SK-N-SH (cell line): ENCODE results near the gene SLC17A2. TPM values are rescaled to one million over a fixed set of nuclear protein-coding genes. Genes with fewer than 3 reads are reported as not detected.

Experiments used
- CTCF ChIA-PET: fragments of 300-600, 350-600 bp; formaldehyde crosslinking; extraction: SDS; loops from one replicate; lab custom pipeline; 2021; lab: Yijun Ruan, JAX
- POLR2A ChIA-PET: fragments of 350-600 bp; sonication (Branson Sonifier 250); formaldehyde crosslinking; extraction: SDS; loops from one replicate; lab custom pipeline; 2020; ENCODE audit warnings: antibody characterized with exemption, inconsistent platforms; lab: Yijun Ruan, JAX
- DNase-seq: peaks from one replicate; pipeline ENCODE4 v3.0.0; 2012
- H2AFZ ChIP-seq: fragments of 200-600 bp; sonication (generic); 2 replicates; pipeline ENCODE4 v1.8.1; 2016; ENCODE audit warnings: antibody characterized with exemption, mild to moderate bottlenecking, low read depth
- H3F3A ChIP-seq: fragments of 200-600 bp; sonication (generic); replicated peaks from 2 replicates; pipeline ENCODE3; 2016; ENCODE audit warnings: antibody characterized with exemption, mild to moderate bottlenecking; ENCODE audit not compliant: insufficient read depth
- H3K27ac ChIP-seq, 2 experiments: fragments of 200-500 bp in 1 of 2; fragments of 200-600 bp in 1 of 2; sonication (Bioruptor generic) in 1 of 2; sonication (generic), shearing (Covaris generic) in 1 of 2; 2 replicates each; pipeline versions ENCODE4 v1.5.1 to v1.6.1; 2014 to 2016; ENCODE audit warnings: low read depth in 2 of 2, inconsistent platforms in 1 of 2, low read length in 1 of 2, mild to moderate bottlenecking in 1 of 2, mixed read lengths in 1 of 2
- H3K27me3 ChIP-seq: fragments of 200-600 bp; sonication (generic), shearing (Covaris generic); 2 replicates; pipeline ENCODE4 v1.6.1; 2016; ENCODE audit warnings: mixed run types; ENCODE audit not compliant: insufficient read depth
- H3K36me3 ChIP-seq, 2 experiments: fragments of 200-500 bp in 1 of 2; fragments of 200-600 bp in 1 of 2; sonication (Bioruptor generic) in 1 of 2; sonication (generic) in 1 of 2; replicated peaks in 1 of 2; 2 replicates each; pipeline versions ENCODE3 to v1.5.1; 2014 to 2016; ENCODE audit warnings: low read length in 1 of 2, mild to moderate bottlenecking in 1 of 2; ENCODE audit not compliant: insufficient read depth in 2 of 2, control insufficient read depth in 1 of 2
- H3K4me1 ChIP-seq, 2 experiments: fragments of 200-500 bp in 1 of 2; fragments of 200-600 bp in 1 of 2; sonication (Bioruptor generic) in 1 of 2; sonication (generic), shearing (Covaris generic) in 1 of 2; 2 replicates each; pipeline versions ENCODE4 v1.5.1 to v1.6.1; 2014 to 2016; ENCODE audit warnings: low read depth in 1 of 2, low read length in 1 of 2, mixed run types in 1 of 2; ENCODE audit not compliant: insufficient read depth in 2 of 2, control insufficient read depth in 1 of 2
- H3K4me2 ChIP-seq: fragments of 200-600 bp; sonication (generic), shearing (Covaris generic); 2 replicates; pipeline ENCODE4 v1.6.1; 2017; ENCODE audit warnings: mixed run types
- H3K4me3 ChIP-seq, 2 experiments: fragments of 200-500 bp in 1 of 2; fragments of 200-600 bp in 1 of 2; sonication (Bioruptor generic) in 1 of 2; sonication (generic), shearing (Covaris generic) in 1 of 2; 2 replicates each; pipeline versions ENCODE4 v1.5.1 to v1.8.1; 2014 to 2016; ENCODE audit warnings: low read depth in 2 of 2, inconsistent platforms in 1 of 2, low read length in 1 of 2, mild to moderate bottlenecking in 1 of 2, mixed read lengths in 1 of 2, moderate library complexity in 1 of 2
- H3K79me2 ChIP-seq: fragments of 200-600 bp; sonication (generic); 2 replicates; pipeline ENCODE4 v1.8.1; 2017; ENCODE audit warnings: mild to moderate bottlenecking; ENCODE audit not compliant: insufficient read depth
- H3K9ac ChIP-seq: fragments of 200-600 bp; sonication (generic); 2 replicates; pipeline ENCODE4 v1.6.1; 2017; ENCODE audit warnings: mixed run types
- H3K9me2 ChIP-seq: fragments of 200-600 bp; sonication (generic); 2 replicates; pipeline ENCODE4 v1.6.1; 2017; ENCODE audit warnings: mixed run types
- H3K9me3 ChIP-seq: fragments of 200-600 bp; sonication (generic); 2 replicates; pipeline ENCODE4 v1.6.1; 2017; ENCODE audit warnings: mixed run types, mild to moderate bottlenecking, moderate library complexity
- H4K20me1 ChIP-seq: fragments of 200-600 bp; sonication (generic); 2 replicates; pipeline ENCODE4 v1.6.1; 2017; ENCODE audit warnings: mild to moderate bottlenecking, mixed run types; ENCODE audit not compliant: insufficient read depth
- CHD2 ChIP-seq: fragments of 150-350 bp; IDR thresholded peaks from 2 replicates; pipeline ENCODE4 v1.6.1; 2018; ENCODE audit warnings: low read length; ENCODE audit not compliant: partially characterized antibody
- EZH2phosphoT487 ChIP-seq: fragments of 200-600 bp; sonication (generic); IDR thresholded peaks from 2 replicates; pipeline ENCODE4 v1.6.1; 2017; ENCODE audit warnings: low read depth, mixed run types, mild to moderate bottlenecking, antibody characterized with exemption, moderate library complexity, borderline replicate concordance
- MXI1 ChIP-seq: IDR thresholded peaks from 2 replicates; pipeline ENCODE4 v1.6.1; 2012; ENCODE audit warnings: mild to moderate bottlenecking, low read depth, low read length, improper control_type of control experiment
- SIN3A ChIP-seq: IDR thresholded peaks from 2 replicates; pipeline ENCODE4 v1.6.1; 2012; ENCODE audit warnings: low read depth, mild to moderate bottlenecking, low read length, moderate library complexity, borderline replicate concordance
- WGBS: methylation state at CpG from one replicate; pipeline ENCODE4 v1.1.6; 2017; ENCODE audit warnings: low lambda C conversion rate; 5-methylcytosine and 5-hydroxymethylcytosine counted together
- polyA plus RNA-seq, 3 experiments: library from polyadenylated mRNA; depleted of rRNA; stranded (reverse); fragments of >200 nt; gene quantifications; 2 replicates each; pipeline ENCODE4 v1.2.3, GENCODE V29; 2012

The SLC17A2 gene
- polyA plus RNA-seq, 1 of the 3 experiments (the other 2 are of a cell fraction) = not detected

GRCh38 chr6:25866011-25866410 is 64.5 kb downstream of the SLC17A2 start (continued):
- TF ChIP-seq MXI1 (no peak), CHD2 (no peak), EZH2phosphoT487 (no peak)

GRCh38 chr6:25863360-25863759 is 67.1 kb downstream of the SLC17A2 start:
- DNase-seq = no peak
- WGBS = 14% methylated on average over 2 of the region's 2 CpGs

More at GRCh38 chr6:25863360-25863759, 67.1 kb downstream of the SLC17A2 start:
- POLR2A ChIA-PET = no interaction called here
- no peak overlapping the region for H3K9ac ChIP-seq
- H2AFZ ChIP-seq = no peak overlapping the region
- no peaks in the 10 kb centered on the region for H3K79me2 ChIP-seq
- TF ChIP-seq MXI1 = no peak
- TF ChIP-seq SIN3A = no peak
- CTCF ChIA-PET = interaction anchor here (1.5 kb wide), 1 partner anchor 24 kb away, joined by 3 read pairs; no protein-coding TSS in a partner anchor
- no peaks in the 10 kb centered on the region for H3K9me2 ChIP-seq
- H3K36me3 ChIP-seq = no peaks in the 10 kb centered on the region
- H3F3A ChIP-seq = no peaks in the 10 kb centered on the region
- H3K9me3 ChIP-seq = no peaks in the 10 kb centered on the region
- no peak overlapping the region for H3K27ac ChIP-seq
- no peaks in the 10 kb centered on the region for H4K20me1 ChIP-seq
- H3K4me1 ChIP-seq = no peaks in the 10 kb centered on the region
- H3K4me2 ChIP-seq = no peak overlapping the region
- H3K4me3 ChIP-seq = no peak overlapping the region
- no peaks in the 10 kb centered on the region for H3K27me3 ChIP-seq

Other genes with a start within 250 kb of the SLC17A2 start
- gene SLC17A4, start 175.9 kb downstream of the SLC17A2 start, polyA plus RNA-seq (2012; rRNA removed) = not detected in 2 replicates
- gene SLC17A1, start 98.6 kb downstream of the SLC17A2 start, polyA plus RNA-seq (2012; rRNA removed) = not detected in 2 replicates
- gene SLC17A3, start 56.4 kb downstream of the SLC17A2 start, polyA plus RNA-seq (2012; rRNA removed) = 0.08 TPM in 1 of 2 replicates, not detected in the other
- gene TRIM38, start 32.1 kb upstream of the SLC17A2 start, polyA plus RNA-seq (2012; rRNA removed) = 0.62 and 0.88 TPM in 2 replicates
- not detected in 2 replicates for gene HFE, start 156.7 kb upstream of the SLC17A2 start, polyA plus RNA-seq (2012; rRNA removed)